HG03342 (cell line): ENCODE measurements around the gene TAL1.
A peak's percentile ranks its signal among the peaks of the same experiment; 100 is the strongest.

Source experiments
- ATAC-seq: cut with Tn5 transposase; IDR thresholded peaks from one replicate; pipeline ENCODE4 v1.9.1; 2021; ENCODE audit warnings: mild to moderate bottlenecking, moderate library complexity; ENCODE audit not compliant: unreplicated experiment

Gene TAL1

GRCh38 chr1:47178020-47178419, 54.0 kb downstream of the TAL1 start:
- no peak for ATAC-seq

- ATAC-seq, result peak; percentile 59
Measured at GRCh38 chr1:47175227-47175934, 56.6 kb downstream of the TAL1 start.

GRCh38 chr1:47174656-47175020, 57.4 kb downstream of the TAL1 start:
- no peak for ATAC-seq

- no peak for ATAC-seq
Measured at GRCh38 chr1:47172782-47173181, 59.2 kb downstream of the TAL1 start.
